ENCODE results near the gene ATOX1.

- no peak for TF ChIP-seq EZH2 (IDR thresholded peaks at IDR 0.05; ENCODE audit: insufficient read depth, poor library complexity, severe bottlenecking)
- no peak for TF ChIP-seq EZH2phosphoT487 (IDR thresholded peaks at IDR 0.05; ENCODE audit: insufficient read depth, low read depth)
Measured at GRCh38 chr5:151779531-151780125, 21.2 kb upstream of the ATOX1 start.
